Activated CD8-positive, alpha-beta T cell treated with anti-CD3 and anti-CD28 coated beads for 36 hours (primary cell): ENCODE results near the gene MAN1B1. TPM values are rescaled to one million over a fixed set of nuclear protein-coding genes. Genes with fewer than 3 reads are reported as not detected.

ENCODE experiments used
- ATAC-seq: fragments of 200-7000 bp; cut with Tn5 transposase; one replicate; pipeline ENCODE4 v1.10.0; 2021; ENCODE audit warnings: mild to moderate bottlenecking, moderate library complexity
- CTCF ChIA-PET: fragments of 350-600 bp; sonication (Branson Sonifier 250); formaldehyde crosslinking; loops from one replicate; lab custom pipeline; 2021; ENCODE audit warnings: antibody characterized with exemption; lab: Charles Lee
- POLR2A ChIA-PET: fragments of 350-600 bp; sonication (Branson Sonifier 250); formaldehyde crosslinking; loops from one replicate; lab custom pipeline; 2021; ENCODE audit warnings: antibody characterized with exemption; lab: Charles Lee
- DNase-seq: peaks from one replicate; pipeline ENCODE4 v3.0.0-alpha.2; 2020
- H3K27ac Mint-ChIP-seq: one replicate; pipeline ENCODE4 v1.8.0; 2021; ENCODE audit warnings: mild to moderate bottlenecking, mixed read lengths
- H3K27me3 Mint-ChIP-seq: one replicate; pipeline ENCODE4 v1.8.0; 2021; ENCODE audit warnings: mixed read lengths
- H3K36me3 Mint-ChIP-seq: one replicate; pipeline ENCODE4 v1.8.0; 2021; ENCODE audit warnings: low read depth, mixed read lengths
- H3K4me1 Mint-ChIP-seq: one replicate; pipeline ENCODE4 v1.8.0; 2021; ENCODE audit warnings: low read depth, mixed read lengths
- H3K4me3 Mint-ChIP-seq: one replicate; pipeline ENCODE4 v1.8.0; 2021; ENCODE audit warnings: mild to moderate bottlenecking, moderate library complexity, mixed read lengths
- H3K9me3 Mint-ChIP-seq: one replicate; pipeline ENCODE4 v1.8.0; 2021; ENCODE audit warnings: mixed read lengths
- intact Hi-C: fragments of 100-400 bp; cut with micrococcal nuclease; formaldehyde crosslinking; loops from one replicate; pipeline ENCODE4 v1.10.0; 2022
- total RNA-seq, 2 experiments: library from RNA; stranded (reverse); gene quantifications; one replicate each; pipeline ENCODE4 v1.2.3, GENCODE V29; 2021
- TF ChIP-seq, protein P1 (sequence below): fragments of 200-600 bp; IDR thresholded peaks from one replicate; pipeline ENCODE4 v1.8.0; 2022; ENCODE audit warnings: antibody characterized with exemption, mild to moderate bottlenecking

Gene MAN1B1
- total RNA-seq, 2 experiments from 2014 or later = 31.1 to 33.2 TPM

DNA sequence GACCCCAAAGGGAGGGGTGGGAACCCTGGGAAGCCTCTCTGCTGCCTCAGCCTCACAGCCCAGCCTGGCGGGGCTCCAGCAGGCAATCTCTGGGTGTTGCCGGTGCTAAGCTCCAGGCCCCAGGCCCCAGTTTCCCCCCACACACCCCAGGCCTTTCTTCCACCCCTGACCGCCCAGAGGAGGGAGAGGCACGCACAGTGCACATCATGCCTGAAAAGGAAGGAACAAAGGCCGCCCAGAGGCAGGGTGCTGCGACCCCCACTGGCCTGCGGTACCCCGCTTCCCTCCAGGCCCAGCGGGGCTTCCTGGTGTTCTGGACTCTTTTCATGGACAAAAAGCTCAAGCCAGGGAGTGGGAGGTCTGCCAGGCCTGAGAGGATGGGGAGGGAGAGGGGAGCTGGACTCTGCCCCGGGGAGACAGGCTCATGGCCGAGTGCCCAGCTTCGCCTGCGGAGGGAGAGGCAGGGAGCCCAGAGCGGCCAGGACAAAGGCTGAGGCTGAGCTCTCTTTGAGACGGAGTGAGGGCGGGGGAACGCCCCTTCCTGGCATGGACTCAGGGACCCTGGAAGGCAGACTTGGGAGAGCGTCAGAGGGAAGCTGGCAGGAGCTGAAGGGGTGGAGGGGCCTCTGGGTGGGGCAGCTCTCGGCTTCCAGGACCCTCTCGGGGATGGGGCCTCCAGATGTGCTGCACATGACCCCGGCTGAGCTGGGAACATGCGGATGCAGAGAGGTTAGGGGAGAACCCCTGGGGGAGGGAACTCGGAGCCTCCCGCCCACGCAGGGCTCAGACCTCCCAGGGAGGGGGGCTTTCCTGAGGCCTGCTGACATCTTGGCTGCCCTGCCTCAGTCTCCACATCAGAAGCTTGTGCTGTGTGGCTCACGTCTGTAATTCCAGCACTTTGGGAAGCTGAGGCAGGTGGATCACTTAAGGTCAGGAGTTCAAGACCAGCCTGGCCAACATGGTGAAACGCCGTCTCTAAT is 31.1 kb upstream of the MAN1B1 start:
- intact Hi-C loops = no loop called here
- TF ChIP-seq, protein P1, sequence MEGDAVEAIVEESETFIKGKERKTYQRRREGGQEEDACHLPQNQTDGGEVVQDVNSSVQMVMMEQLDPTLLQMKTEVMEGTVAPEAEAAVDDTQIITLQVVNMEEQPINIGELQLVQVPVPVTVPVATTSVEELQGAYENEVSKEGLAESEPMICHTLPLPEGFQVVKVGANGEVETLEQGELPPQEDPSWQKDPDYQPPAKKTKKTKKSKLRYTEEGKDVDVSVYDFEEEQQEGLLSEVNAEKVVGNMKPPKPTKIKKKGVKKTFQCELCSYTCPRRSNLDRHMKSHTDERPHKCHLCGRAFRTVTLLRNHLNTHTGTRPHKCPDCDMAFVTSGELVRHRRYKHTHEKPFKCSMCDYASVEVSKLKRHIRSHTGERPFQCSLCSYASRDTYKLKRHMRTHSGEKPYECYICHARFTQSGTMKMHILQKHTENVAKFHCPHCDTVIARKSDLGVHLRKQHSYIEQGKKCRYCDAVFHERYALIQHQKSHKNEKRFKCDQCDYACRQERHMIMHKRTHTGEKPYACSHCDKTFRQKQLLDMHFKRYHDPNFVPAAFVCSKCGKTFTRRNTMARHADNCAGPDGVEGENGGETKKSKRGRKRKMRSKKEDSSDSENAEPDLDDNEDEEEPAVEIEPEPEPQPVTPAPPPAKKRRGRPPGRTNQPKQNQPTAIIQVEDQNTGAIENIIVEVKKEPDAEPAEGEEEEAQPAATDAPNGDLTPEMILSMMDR = no peak
- CTCF ChIA-PET = interaction anchor here (1.2 to 3.1 kb wide), 4 partner anchors 9 to 21 kb away, joined by 5 to 20 read pairs (median 9); partner anchors contain the start of gene NPDC1
- ATAC-seq (no peak), DNase-seq (no peak)
- H3K27ac Mint-ChIP-seq = no peak overlapping the region
- H3K27me3 Mint-ChIP-seq = peaks cover 7% of the 10 kb centered on the region
- no peaks in the 10 kb centered on the region for H3K36me3 Mint-ChIP-seq
- no peaks in the 10 kb centered on the region for H3K9me3 Mint-ChIP-seq
- H3K4me1 Mint-ChIP-seq = no peaks in the 10 kb centered on the region
- POLR2A ChIA-PET = interaction anchor here (0.8 to 1.7 kb wide), 4 partner anchors 9 to 16 kb away, joined by 3 to 5 read pairs (median 3); partner anchors contain the start of gene SAPCD2
- no peak overlapping the region for H3K4me3 Mint-ChIP-seq

DNA sequence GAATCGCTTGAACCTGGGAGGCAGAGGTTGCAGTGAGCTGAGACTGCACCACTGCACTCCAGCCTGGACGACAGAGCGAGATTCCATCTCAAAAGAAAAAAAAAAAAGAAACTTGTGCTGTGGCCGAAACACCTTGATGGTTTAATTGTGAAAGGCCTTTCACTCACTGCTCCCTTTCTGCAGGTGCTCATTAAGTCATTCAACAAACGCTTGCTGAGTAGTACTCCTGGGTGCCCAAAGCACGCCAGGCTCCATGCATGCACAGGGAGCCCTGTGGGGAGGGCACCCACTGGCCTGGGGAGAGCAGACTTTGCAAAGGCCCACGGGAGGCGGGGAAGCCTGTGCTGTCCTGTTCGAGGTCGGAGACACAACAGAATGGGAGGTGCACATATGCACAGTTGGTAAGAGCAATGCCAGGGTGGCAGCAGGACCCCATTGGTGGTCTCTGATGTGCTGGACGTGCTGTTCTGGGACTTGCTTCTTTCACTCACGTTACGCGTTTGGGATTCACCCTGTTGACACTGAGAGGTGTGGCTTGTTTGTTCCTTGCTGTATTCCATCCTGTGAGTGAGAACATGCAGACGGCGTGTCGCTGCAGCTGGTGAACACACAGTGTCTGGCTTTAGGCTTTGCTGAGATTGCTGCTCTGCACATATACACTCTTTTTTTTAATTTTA is 29.9 kb upstream of the MAN1B1 start:
- Mint-ChIP-seq H3K4me1 (no peaks in the 10 kb centered on the region), H3K9me3 (no peaks in the 10 kb centered on the region), H3K4me3 (no peak overlapping the region), H3K36me3 (no peaks in the 10 kb centered on the region), H3K27me3 (peaks cover 7% of the 10 kb centered on the region), H3K27ac (no peak overlapping the region)
- ATAC-seq (no peak), DNase-seq (no peak)
- ChIA-PET CTCF (interaction anchor here (2.3 to 4.4 kb wide), 3 partner anchors 11 to 22 kb away, joined by 11 to 30 read pairs (median 20); partner anchors contain the start of gene SAPCD2), POLR2A (no interaction called here)
- TF ChIP-seq, protein P1 = no peak
- intact Hi-C loops = no loop called here

GRCh38 chr9:137057545-137057944 is 29.2 kb upstream of the MAN1B1 start:
- no peak overlapping the region for H3K27ac Mint-ChIP-seq
- H3K4me1 Mint-ChIP-seq = no peaks in the 10 kb centered on the region
- ChIA-PET POLR2A (no interaction called here), CTCF (interaction anchor here (4.4 kb wide), 1 partner anchor 11 kb away, joined by 30 read pairs; the partner anchor contains the start of gene SAPCD2)
- TF ChIP-seq, protein P1 = no peak
- H3K4me3 Mint-ChIP-seq = no peak overlapping the region
- ATAC-seq (no peak), DNase-seq (no peak)
- peaks cover 4% of the 10 kb centered on the region for H3K27me3 Mint-ChIP-seq
- H3K36me3 Mint-ChIP-seq = no peaks in the 10 kb centered on the region
- intact Hi-C loops = no loop called here
- no peaks in the 10 kb centered on the region for H3K9me3 Mint-ChIP-seq

DNA sequence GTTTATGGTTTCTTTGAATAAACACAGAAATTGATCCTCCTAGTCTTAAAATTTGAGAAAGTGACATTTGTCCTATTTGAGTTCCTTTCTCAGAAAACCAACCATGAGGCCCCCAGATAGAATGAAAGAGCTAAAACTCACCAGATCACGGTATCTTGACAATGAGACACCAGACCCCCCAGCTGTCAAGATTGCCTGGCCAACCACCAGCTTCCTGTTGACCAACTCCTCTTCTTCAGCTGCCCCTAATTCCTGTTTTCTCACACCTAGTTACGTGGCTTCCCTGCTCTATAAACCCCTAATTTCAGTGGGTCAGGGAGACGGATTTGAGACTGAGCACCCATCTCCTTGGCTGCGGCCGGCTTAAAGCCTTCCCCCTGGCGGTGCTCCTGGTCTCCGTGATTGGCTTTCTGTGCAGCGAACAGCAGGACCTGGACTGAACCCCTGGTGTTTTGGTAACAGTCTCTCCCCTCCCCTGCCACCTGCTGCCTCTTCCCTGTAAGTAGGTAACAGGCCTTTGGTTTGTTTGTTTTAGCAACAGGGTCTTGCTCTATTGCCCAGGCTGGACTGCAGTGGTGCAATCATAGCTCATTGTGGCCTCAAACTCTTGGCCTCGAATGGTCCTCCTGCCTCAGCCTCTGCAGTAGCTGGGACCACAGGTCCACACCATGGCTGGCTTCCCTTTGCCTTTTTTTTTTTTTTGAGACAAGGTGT is 28.1 kb upstream of the MAN1B1 start:
- H3K4me3 Mint-ChIP-seq = no peak overlapping the region
- TF ChIP-seq, protein P1 = no peak
- DNase-seq (no peak), ATAC-seq (no peak)
- no peak overlapping the region for H3K27ac Mint-ChIP-seq
- ChIA-PET POLR2A (interaction anchor here (1.1 to 1.6 kb wide), 2 partner anchors 9 to 28 kb away, joined by 4 to 7 read pairs; no protein-coding TSS in a partner anchor), CTCF (interaction anchor here (0.6 to 4.4 kb wide), 5 partner anchors 10 to 180 kb away, joined by 3 to 30 read pairs (median 7); partner anchors contain the start of genes FUT7, NPDC1 and SAPCD2)
- H3K4me1 Mint-ChIP-seq = no peaks in the 10 kb centered on the region
- H3K36me3 Mint-ChIP-seq = no peaks in the 10 kb centered on the region
- H3K27me3 Mint-ChIP-seq = no peaks in the 10 kb centered on the region
- H3K9me3 Mint-ChIP-seq = no peaks in the 10 kb centered on the region
- intact Hi-C loops = no loop called here
